Activated naive CD8-positive, alpha-beta T cell treated with anti-CD3 and anti-CD28 coated beads, Interleukin-2, amount 10 ng/mL, durations not matched to agents 7 days and 5 days (primary cell): Measurements from ENCODE around the gene ALG13. TPM values are rescaled to one million over a fixed set of nuclear protein-coding genes. Genes with fewer than 3 reads are reported as not detected.
"Not testable (repeated sequence)": the region's sequence is repeated elsewhere in the genome, so short reads cannot be mapped to it uniquely, and the experiment has no call there.

Source experiments
- ATAC-seq: fragments of 150-1000 bp; cut with Tn5 transposase; one replicate; pipeline ENCODE4 v1.10.0; 2021; ENCODE audit warnings: low read depth, moderate library complexity
- POLR2A ChIA-PET: fragments of 350-600 bp; sonication (Branson Sonifier 250); formaldehyde crosslinking; loops from one replicate; lab custom pipeline; 2021; ENCODE audit warnings: antibody characterized with exemption; lab: Charles Lee
- DNase-seq: peaks from one replicate; pipeline ENCODE4 v3.0.0; 2021
- H3K27ac Mint-ChIP-seq: one replicate; pipeline ENCODE4 v1.8.0; 2022; ENCODE audit warnings: mild to moderate bottlenecking, mixed read lengths
- H3K27me3 Mint-ChIP-seq: one replicate; pipeline ENCODE4 v1.8.0; 2022; ENCODE audit warnings: mild to moderate bottlenecking, moderate library complexity, mixed read lengths
- H3K36me3 Mint-ChIP-seq: one replicate; pipeline ENCODE4 v1.8.0; 2021; ENCODE audit warnings: mild to moderate bottlenecking, mixed read lengths
- H3K4me1 Mint-ChIP-seq: one replicate; pipeline ENCODE4 v1.8.0; 2021; ENCODE audit warnings: mixed read lengths
- H3K4me3 Mint-ChIP-seq: one replicate; pipeline ENCODE4 v1.8.0; 2022; ENCODE audit warnings: mild to moderate bottlenecking, moderate library complexity, mixed read lengths
- H3K9me3 Mint-ChIP-seq: one replicate; pipeline ENCODE4 v1.8.0; 2021; ENCODE audit warnings: mixed read lengths
- total RNA-seq, 2 experiments: library from RNA; stranded (reverse); gene quantifications; one replicate each; pipeline ENCODE4 v1.2.3, GENCODE V29; 2021

Gene ALG13
- total RNA-seq, 2 experiments from 2014 or later: 57.3 to 63.8 TPM

GRCh38 chrX:111790054-111790453 is 109.1 kb downstream of the ALG13 start:
- DNase-seq, H3K9me3 Mint-ChIP-seq, H3K4me1 Mint-ChIP-seq, H3K4me3 Mint-ChIP-seq, ATAC-seq, H3K27ac Mint-ChIP-seq, H3K27me3 Mint-ChIP-seq, H3K36me3 Mint-ChIP-seq, POLR2A ChIA-PET: not testable (repeated sequence)

Other genes with a start within 250 kb of the ALG13 start
- gene SERTM2, start 169.5 kb upstream of the ALG13 start, total RNA-seq: not detected
- not detected for gene TRPC5OS, start 195.0 kb downstream of the ALG13 start, total RNA-seq